CD14-positive monocyte (primary cell): Measurements from ENCODE around the gene TNNT1. TPM values are rescaled to one million over a fixed set of nuclear protein-coding genes. Genes with fewer than 3 reads are reported as not detected.

Source experiments
- DNase-seq, 3 donors: peaks; one replicate each; pipeline ENCODE4 v3.0.0-alpha.2; 2011 to 2022
- H2AFZ ChIP-seq: 2 replicates; pipeline ENCODE4 v1.6.0; 2012; ENCODE audit warnings: mild to moderate bottlenecking, low read depth, low read length, inconsistent platforms; ENCODE audit not compliant: insufficient read depth, poor library complexity, severe bottlenecking
- H3K27ac ChIP-seq, 2 donors: 1 replicate in 1 of 2; 2 replicates in 1 of 2; pipeline ENCODE4 v1.5.1; 2012 to 2013; ENCODE audit warnings: low read length in 2 of 2, control low read depth in 1 of 2, inconsistent platforms in 1 of 2, low read depth in 1 of 2, mild to moderate bottlenecking in 1 of 2
- H3K27me3 ChIP-seq, 2 donors: one replicate each; pipeline versions ENCODE4 v1.6.0 to v1.6.1; 2011 to 2013; ENCODE audit warnings: low read length in 2 of 2; ENCODE audit not compliant: control insufficient read depth in 2 of 2, insufficient read depth in 2 of 2
- H3K36me3 ChIP-seq, 2 donors: replicated peaks in 1 of 2; 1 replicate in 1 of 2; 2 replicates in 1 of 2; pipeline versions ENCODE4 v1.5.1 to v1.6.1; 2012 to 2013; ENCODE audit warnings: low read length in 2 of 2, control low read depth in 1 of 2, inconsistent platforms in 1 of 2, mild to moderate bottlenecking in 1 of 2; ENCODE audit not compliant: insufficient read depth in 2 of 2, control insufficient read depth in 1 of 2
- H3K4me1 ChIP-seq, 2 donors: 1 replicate in 1 of 2; 2 replicates in 1 of 2; pipeline versions ENCODE4 v1.5.1 to v1.6.1; 2012 to 2013; ENCODE audit warnings: low read length in 2 of 2, control low read depth in 1 of 2, inconsistent platforms in 1 of 2, mild to moderate bottlenecking in 1 of 2, moderate library complexity in 1 of 2; ENCODE audit not compliant: insufficient read depth in 2 of 2, control insufficient read depth in 1 of 2
- H3K4me2 ChIP-seq: replicated peaks from 2 replicates; pipeline ENCODE3; 2012; ENCODE audit warnings: low read length, moderate library complexity, mild to moderate bottlenecking; ENCODE audit not compliant: poor library complexity, severe bottlenecking; ENCODE audit errors: extremely low read depth
- H3K4me3 ChIP-seq, 3 experiments: fragments of 200-600 bp in 1 of 3; sonication (generic) in 1 of 3; replicated peaks in 1 of 3; 1 replicate in 2 of 3; 2 replicates in 1 of 3; pipeline ENCODE4 v1.5.1; 2011 to 2013; ENCODE audit warnings: low read length in 3 of 3, mild to moderate bottlenecking in 3 of 3, control low read depth in 2 of 3, low read depth in 2 of 3, inconsistent platforms in 1 of 3, moderate library complexity in 1 of 3
- H3K79me2 ChIP-seq: 2 replicates; pipeline ENCODE4 v1.6.0; 2012; ENCODE audit warnings: mild to moderate bottlenecking, control low read depth, inconsistent platforms, low read length, moderate library complexity; ENCODE audit not compliant: insufficient read depth
- H3K9ac ChIP-seq: 2 replicates; pipeline ENCODE4 v1.6.0; 2017; ENCODE audit warnings: low read length, mild to moderate bottlenecking; ENCODE audit not compliant: insufficient read depth, poor library complexity, severe bottlenecking
- H3K9me3 ChIP-seq, 2 donors: replicated peaks in 1 of 2; 1 replicate in 1 of 2; 2 replicates in 1 of 2; pipeline versions ENCODE4 v1.5.1 to v1.6.1; 2012 to 2013; ENCODE audit warnings: low read length in 2 of 2, control low read depth in 1 of 2; ENCODE audit not compliant: control insufficient read depth in 1 of 2, insufficient read depth in 1 of 2
- H4K20me1 ChIP-seq: 2 replicates; pipeline ENCODE4 v1.6.0; 2012; ENCODE audit warnings: mild to moderate bottlenecking, low read length, control low read depth, moderate library complexity; ENCODE audit not compliant: insufficient read depth
- H3K27ac Mint-ChIP-seq, 7 donors: one replicate each; pipeline ENCODE4 v1.8.0; 2020; ENCODE audit warnings: mild to moderate bottlenecking in 7 of 7, mixed read lengths in 7 of 7, moderate library complexity in 6 of 7, inconsistent platforms in 2 of 7
- H3K27me3 Mint-ChIP-seq, 3 donors: one replicate each; pipeline ENCODE4 v1.8.0; 2021 to 2022; ENCODE audit warnings: low read depth in 3 of 3, mild to moderate bottlenecking in 3 of 3, mixed read lengths in 3 of 3, moderate library complexity in 3 of 3, inconsistent platforms in 1 of 3
- H3K36me3 Mint-ChIP-seq, 2 donors: one replicate each; pipeline ENCODE4 v1.8.0; 2020; ENCODE audit warnings: mixed read lengths in 2 of 2, inconsistent platforms in 1 of 2, mild to moderate bottlenecking in 1 of 2
- H3K4me1 Mint-ChIP-seq: one replicate; pipeline ENCODE4 v1.8.0; 2020; ENCODE audit warnings: mild to moderate bottlenecking, mixed read lengths
- H3K4me3 Mint-ChIP-seq, 2 donors: one replicate each; pipeline ENCODE4 v1.8.0; 2020; ENCODE audit warnings: mild to moderate bottlenecking in 2 of 2, mixed read lengths in 2 of 2, moderate library complexity in 1 of 2
- H3K9me3 Mint-ChIP-seq, 7 donors: one replicate each; pipeline ENCODE4 v1.8.0; 2020 to 2022; ENCODE audit warnings: mixed read lengths in 7 of 7, mild to moderate bottlenecking in 6 of 7, moderate library complexity in 6 of 7, inconsistent platforms in 2 of 7
- WGBS: methylation state at CpG from one replicate; pipeline ENCODE4 v1.1.5; 2013; ENCODE audit warnings: missing lambda C conversion rate; ENCODE audit not compliant: insufficient coverage; 5-methylcytosine and 5-hydroxymethylcytosine counted together
- intact Hi-C, 2 donors: fragments of 100-400 bp; cut with micrococcal nuclease; formaldehyde crosslinking; loops; one replicate each; pipeline versions ENCODE4 v1.15.0 to v1.15.1; 2023
- polyA plus RNA-seq, 3 donors: library from polyadenylated mRNA; depleted of rRNA in 1 of 3; unstranded in 2 of 3; stranded (reverse) in 1 of 3; fragments of 300-500 nt in 2 of 3; fragments of >200 nt in 1 of 3; fragmentation: Illumina TruSeq in 2 of 3; gene quantifications; 1 replicate in 2 of 3; 2 replicates in 1 of 3; pipeline ENCODE4 v1.2.3, GENCODE V29; 2012 to 2021
- TF ChIP-seq, protein P1 (sequence below): fragments of 200-600 bp; IDR thresholded peaks from one replicate; pipeline ENCODE4 v1.8.0; 2022; ENCODE audit warnings: antibody characterized with exemption, mild to moderate bottlenecking

The TNNT1 gene
- polyA plus RNA-seq, 3 donors, result 9.4 to 41.9 (median 9.8) TPM

DNA sequence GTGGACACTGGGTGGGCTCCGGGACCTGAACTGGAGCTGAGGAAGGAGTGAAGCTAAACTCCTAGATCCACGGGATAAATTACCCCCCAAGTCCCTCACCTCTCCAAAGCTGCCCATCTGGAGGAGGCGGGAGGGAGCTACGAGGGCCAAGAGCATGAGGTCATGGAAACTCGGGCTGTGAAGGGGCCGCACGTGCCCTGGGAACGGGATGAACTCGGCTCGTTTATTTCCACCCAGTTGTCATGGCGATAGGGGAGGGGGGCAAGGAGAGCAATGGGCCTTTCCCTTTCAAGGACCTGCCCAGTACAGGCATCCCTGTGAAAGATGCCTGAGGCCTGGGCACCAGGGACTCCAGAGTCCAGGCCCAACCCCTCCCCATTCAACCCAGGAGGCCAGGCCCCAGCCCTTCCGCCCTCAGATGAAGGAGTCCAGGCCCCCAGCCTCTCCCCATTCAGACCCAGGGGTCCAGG is 35.4 kb downstream of the TNNT1 start:
- Mint-ChIP-seq H3K4me3 (no peak overlapping the region), H3K4me1 (peaks cover 31% of the 10 kb centered on the region), H3K27me3 (peaks cover 0 to 1% (median 1%) of the 10 kb centered on the region in 3 donors), H3K36me3 (peaks cover 25 to 56% of the 10 kb centered on the region in 2 donors), H3K9me3 (no peaks in the 10 kb centered on the region), H3K27ac (peak overlapping the region in 2 of 7 donors; percentile 20 to 30)
- Histone ChIP-seq H3K27ac (no peak overlapping the region), H3K27me3 (no peaks in the 10 kb centered on the region), H3K4me3 (no peak overlapping the region), H2AFZ (no peak overlapping the region), H3K36me3 (peaks cover 35 to 46% of the 10 kb centered on the region in 2 donors), H3K9me3 (no peaks in the 10 kb centered on the region), H3K4me1 (peaks cover 20 to 34% of the 10 kb centered on the region in 2 donors), H3K9ac (no peak overlapping the region), H4K20me1 (peaks cover 85% of the 10 kb centered on the region), H3K4me2 (no peak overlapping the region), H3K79me2 (peaks cover 78% of the 10 kb centered on the region)
- TF ChIP-seq, protein P1, sequence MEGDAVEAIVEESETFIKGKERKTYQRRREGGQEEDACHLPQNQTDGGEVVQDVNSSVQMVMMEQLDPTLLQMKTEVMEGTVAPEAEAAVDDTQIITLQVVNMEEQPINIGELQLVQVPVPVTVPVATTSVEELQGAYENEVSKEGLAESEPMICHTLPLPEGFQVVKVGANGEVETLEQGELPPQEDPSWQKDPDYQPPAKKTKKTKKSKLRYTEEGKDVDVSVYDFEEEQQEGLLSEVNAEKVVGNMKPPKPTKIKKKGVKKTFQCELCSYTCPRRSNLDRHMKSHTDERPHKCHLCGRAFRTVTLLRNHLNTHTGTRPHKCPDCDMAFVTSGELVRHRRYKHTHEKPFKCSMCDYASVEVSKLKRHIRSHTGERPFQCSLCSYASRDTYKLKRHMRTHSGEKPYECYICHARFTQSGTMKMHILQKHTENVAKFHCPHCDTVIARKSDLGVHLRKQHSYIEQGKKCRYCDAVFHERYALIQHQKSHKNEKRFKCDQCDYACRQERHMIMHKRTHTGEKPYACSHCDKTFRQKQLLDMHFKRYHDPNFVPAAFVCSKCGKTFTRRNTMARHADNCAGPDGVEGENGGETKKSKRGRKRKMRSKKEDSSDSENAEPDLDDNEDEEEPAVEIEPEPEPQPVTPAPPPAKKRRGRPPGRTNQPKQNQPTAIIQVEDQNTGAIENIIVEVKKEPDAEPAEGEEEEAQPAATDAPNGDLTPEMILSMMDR, result no peak
- DNase-seq, result peak in 1 of 3 donors; percentile 4
- intact Hi-C loops, result loop anchor here in 1 of 2 donors (10.0 kb wide), 1 partner anchor 141 kb away; the partner anchor contains the start of gene PPP6R1
- WGBS, result 84% methylated on average over 6 of the region's 12 CpGs

DNA sequence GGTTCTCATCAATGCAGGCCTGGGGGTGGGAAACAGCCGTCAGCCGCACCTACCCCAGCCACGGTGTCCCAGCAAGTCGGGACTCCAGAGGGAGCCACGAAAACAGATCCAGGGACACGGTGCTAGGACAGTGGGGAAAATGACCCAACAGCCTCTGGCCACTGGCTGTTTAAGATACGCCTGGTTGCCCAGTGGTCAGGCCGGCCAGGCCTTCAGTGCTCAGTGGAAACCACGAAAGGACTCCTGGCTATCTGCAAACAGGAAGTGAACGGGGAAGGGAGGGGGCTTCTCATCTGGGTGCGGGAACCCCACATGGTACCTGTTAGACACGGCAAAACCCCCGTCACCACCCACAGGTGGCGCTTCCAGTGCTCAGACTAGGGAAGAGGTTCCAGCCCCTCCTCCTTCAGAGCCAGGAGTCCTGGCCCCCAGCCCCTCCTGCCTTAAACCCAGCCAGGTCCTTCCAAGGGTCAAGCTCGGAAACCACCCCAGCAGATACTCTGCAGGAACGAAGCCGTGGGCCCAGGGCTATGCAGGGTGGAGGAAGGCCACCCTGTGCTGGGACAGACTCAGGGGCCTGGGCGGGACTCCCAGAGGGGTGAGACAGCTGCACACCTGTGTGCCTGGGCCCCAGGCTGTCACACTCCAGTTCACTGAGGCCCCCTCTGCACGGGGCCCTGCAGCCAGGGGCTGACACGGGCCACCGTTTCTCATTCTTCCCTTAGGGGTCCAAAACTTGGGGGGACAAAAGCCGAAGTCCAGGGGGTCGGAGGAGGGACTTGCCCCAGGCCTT is 36.0 kb downstream of the TNNT1 start:
- WGBS, result 94% methylated on average over 16 of the region's 23 CpGs
- no peaks in the 10 kb centered on the region for H3K9me3 ChIP-seq
- H3K27ac ChIP-seq, result no peak overlapping the region
- DNase-seq, result peak in 1 of 3 donors; percentile 5
- TF ChIP-seq, protein P1, result no peak
- peaks cover 91% of the 10 kb centered on the region for H4K20me1 ChIP-seq
- no peak overlapping the region for H3K4me3 ChIP-seq
- Mint-ChIP-seq H3K27me3 (peaks cover 0 to 1% (median 1%) of the 10 kb centered on the region in 3 donors), H3K36me3 (peaks cover 28 to 59% of the 10 kb centered on the region in 2 donors), H3K4me1 (peaks cover 24% of the 10 kb centered on the region), H3K4me3 (no peak overlapping the region), H3K27ac (peak overlapping the region in 2 of 7 donors; percentile 30 to 42), H3K9me3 (no peaks in the 10 kb centered on the region)
- H2AFZ ChIP-seq, result no peak overlapping the region
- H3K9ac ChIP-seq, result no peak overlapping the region
- H3K4me2 ChIP-seq, result no peak overlapping the region
- H3K4me1 ChIP-seq, result peaks cover 13 to 28% of the 10 kb centered on the region in 2 donors
- H3K27me3 ChIP-seq, result no peaks in the 10 kb centered on the region
- intact Hi-C loops, result loop anchor here in 1 of 2 donors (10.0 kb wide), 1 partner anchor 142 kb away; the partner anchor contains the start of gene PPP6R1
- peaks cover 78% of the 10 kb centered on the region for H3K79me2 ChIP-seq
- peaks cover 35 to 49% of the 10 kb centered on the region in 2 donors for H3K36me3 ChIP-seq
